Parathyroid adenoma (tissue), 2 donors: Measurements from ENCODE around the gene MME.

Experiments used
- H2AFZ ChIP-seq: fragments of 300-600 bp; sonication (generic); one replicate; pipeline ENCODE4 v1.7.0; 2017; ENCODE audit warnings: antibody characterized with exemption, mild to moderate bottlenecking
- H3K27ac ChIP-seq: fragments of 300-600 bp; sonication (generic); one replicate; pipeline ENCODE4 v1.7.0; 2017
- H3K27me3 ChIP-seq: fragments of 300-600 bp; sonication (generic); one replicate; pipeline ENCODE4 v1.7.0; 2017; ENCODE audit warnings: low read length; ENCODE audit not compliant: control insufficient read depth, insufficient read depth
- H3K36me3 ChIP-seq: fragments of 300-600 bp; sonication (generic); one replicate; pipeline ENCODE4 v1.7.0; 2017; ENCODE audit warnings: low read length; ENCODE audit not compliant: control insufficient read depth, insufficient read depth
- H3K4me1 ChIP-seq: fragments of 300-600 bp; sonication (generic); one replicate; pipeline ENCODE4 v1.7.0; 2017; ENCODE audit warnings: control low read depth
- H3K4me2 ChIP-seq: fragments of 300-600 bp; sonication (generic); one replicate; pipeline ENCODE4 v1.7.0; 2017; ENCODE audit warnings: low read length
- H3K4me3 ChIP-seq: fragments of 300-600 bp; sonication (generic); one replicate; pipeline ENCODE4 v1.7.0; 2017; ENCODE audit warnings: low read depth, low read length
- H3K79me2 ChIP-seq: fragments of 300-600 bp; sonication (generic); one replicate; pipeline ENCODE4 v1.7.0; 2017; ENCODE audit warnings: control low read depth
- H3K9ac ChIP-seq: fragments of 300-600 bp; sonication (generic); one replicate; pipeline ENCODE4 v1.7.0; 2017; ENCODE audit warnings: mild to moderate bottlenecking
- H3K9me3 ChIP-seq: fragments of 300-600 bp; sonication (generic); one replicate; pipeline ENCODE4 v1.7.0; 2017; ENCODE audit warnings: low read length; ENCODE audit not compliant: control insufficient read depth
- TF ChIP-seq, protein P1 (sequence below): fragments of 300-600 bp; sonication (generic); IDR thresholded peaks from one replicate; pipeline ENCODE4 v1.7.0; 2017; ENCODE audit warnings: antibody characterized with exemption, mild to moderate bottlenecking
- donor health status: primary hyperparathyroidism.

MME gene

DNA sequence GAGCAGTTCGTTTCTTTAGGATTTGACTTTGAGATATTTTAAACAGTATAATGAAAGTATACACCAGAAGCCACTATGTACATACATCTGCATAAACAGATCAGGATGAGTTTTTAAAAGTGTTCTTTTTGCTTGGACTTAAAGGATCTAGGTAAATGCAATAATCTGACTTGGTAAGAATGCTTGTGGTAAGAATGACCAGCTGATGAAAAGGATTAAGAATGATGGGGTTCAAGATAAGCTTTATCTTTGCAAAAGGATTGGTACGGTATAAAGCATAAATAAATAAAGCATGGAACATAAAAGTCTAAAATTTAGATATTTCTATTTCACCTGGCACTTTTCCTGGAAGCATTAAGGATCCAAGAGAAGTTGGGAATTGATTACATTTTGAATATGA lies 9.8 kb upstream of the MME start:
- Histone ChIP-seq H2AFZ (no peak overlapping the region), H3K79me2 (no peaks in the 10 kb centered on the region), H3K27ac (no peak overlapping the region), H3K9ac (no peak overlapping the region), H3K4me3 (no peak overlapping the region), H3K36me3 (no peaks in the 10 kb centered on the region), H3K27me3 (no peaks in the 10 kb centered on the region), H3K9me3 (no peaks in the 10 kb centered on the region), H3K4me1 (no peaks in the 10 kb centered on the region), H3K4me2 (no peak overlapping the region)
- TF ChIP-seq, protein P1, sequence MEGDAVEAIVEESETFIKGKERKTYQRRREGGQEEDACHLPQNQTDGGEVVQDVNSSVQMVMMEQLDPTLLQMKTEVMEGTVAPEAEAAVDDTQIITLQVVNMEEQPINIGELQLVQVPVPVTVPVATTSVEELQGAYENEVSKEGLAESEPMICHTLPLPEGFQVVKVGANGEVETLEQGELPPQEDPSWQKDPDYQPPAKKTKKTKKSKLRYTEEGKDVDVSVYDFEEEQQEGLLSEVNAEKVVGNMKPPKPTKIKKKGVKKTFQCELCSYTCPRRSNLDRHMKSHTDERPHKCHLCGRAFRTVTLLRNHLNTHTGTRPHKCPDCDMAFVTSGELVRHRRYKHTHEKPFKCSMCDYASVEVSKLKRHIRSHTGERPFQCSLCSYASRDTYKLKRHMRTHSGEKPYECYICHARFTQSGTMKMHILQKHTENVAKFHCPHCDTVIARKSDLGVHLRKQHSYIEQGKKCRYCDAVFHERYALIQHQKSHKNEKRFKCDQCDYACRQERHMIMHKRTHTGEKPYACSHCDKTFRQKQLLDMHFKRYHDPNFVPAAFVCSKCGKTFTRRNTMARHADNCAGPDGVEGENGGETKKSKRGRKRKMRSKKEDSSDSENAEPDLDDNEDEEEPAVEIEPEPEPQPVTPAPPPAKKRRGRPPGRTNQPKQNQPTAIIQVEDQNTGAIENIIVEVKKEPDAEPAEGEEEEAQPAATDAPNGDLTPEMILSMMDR: no peak

DNA sequence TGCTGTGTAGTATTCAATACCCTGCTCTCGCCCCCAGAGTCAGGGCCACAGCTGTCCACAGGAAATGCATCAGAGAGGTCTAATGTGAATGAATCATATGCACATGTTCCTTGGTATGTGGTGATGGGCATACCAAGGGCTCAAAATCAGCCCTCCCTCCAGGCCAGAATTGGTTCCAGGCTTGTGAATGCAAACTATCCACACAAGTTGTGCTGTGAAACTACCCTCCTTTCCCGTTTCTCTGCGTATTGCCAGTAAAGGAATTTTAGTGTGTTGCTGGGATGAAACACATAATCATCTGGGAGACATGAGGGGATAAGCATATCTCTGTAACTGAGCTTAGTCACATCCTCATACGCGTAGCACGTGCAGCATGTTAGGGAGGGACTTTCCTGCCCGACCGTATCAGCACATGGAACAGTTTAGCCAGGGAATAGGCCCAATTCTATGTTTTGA lies 9.2 kb upstream of the MME start:
- TF ChIP-seq, protein P1: no peak
- no peak overlapping the region for H3K27ac ChIP-seq

DNA sequence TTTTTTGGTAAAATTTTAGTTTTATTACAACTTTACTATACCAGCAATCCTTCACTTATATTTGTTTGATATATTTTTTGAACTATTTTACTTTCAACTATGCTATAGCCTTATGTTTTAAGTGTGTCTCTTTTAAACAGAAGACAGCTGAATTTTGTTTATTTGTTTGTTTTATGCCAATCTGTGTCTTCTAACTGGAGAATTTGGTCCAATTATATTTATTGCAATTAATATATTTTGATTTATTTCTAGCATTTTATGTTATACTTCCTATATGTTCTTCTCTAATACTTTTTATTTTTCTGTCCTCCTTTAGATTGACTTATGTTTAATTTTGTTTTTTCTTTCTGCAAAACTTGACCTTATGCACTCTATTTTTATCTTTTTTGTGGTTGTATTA lies 4.9 kb upstream of the MME start:
- TF ChIP-seq, protein P1: no peak
- Histone ChIP-seq H3K9ac (no peak overlapping the region), H3K27ac (no peak overlapping the region), H3K4me2 (no peak overlapping the region), H3K4me3 (no peak overlapping the region), H3K4me1 (no peaks in the 10 kb centered on the region), H3K27me3 (no peaks in the 10 kb centered on the region), H3K9me3 (no peaks in the 10 kb centered on the region), H2AFZ (no peak overlapping the region), H3K36me3 (no peaks in the 10 kb centered on the region), H3K79me2 (no peaks in the 10 kb centered on the region)

More for the DNA sequence above, 9.2 kb upstream of the MME start:
- Histone ChIP-seq H3K9me3 (no peaks in the 10 kb centered on the region), H3K4me3 (no peak overlapping the region), H3K4me2 (no peak overlapping the region), H3K79me2 (no peaks in the 10 kb centered on the region), H3K4me1 (no peaks in the 10 kb centered on the region), H2AFZ (no peak overlapping the region), H3K27me3 (no peaks in the 10 kb centered on the region), H3K9ac (no peak overlapping the region), H3K36me3 (no peaks in the 10 kb centered on the region)

DNA sequence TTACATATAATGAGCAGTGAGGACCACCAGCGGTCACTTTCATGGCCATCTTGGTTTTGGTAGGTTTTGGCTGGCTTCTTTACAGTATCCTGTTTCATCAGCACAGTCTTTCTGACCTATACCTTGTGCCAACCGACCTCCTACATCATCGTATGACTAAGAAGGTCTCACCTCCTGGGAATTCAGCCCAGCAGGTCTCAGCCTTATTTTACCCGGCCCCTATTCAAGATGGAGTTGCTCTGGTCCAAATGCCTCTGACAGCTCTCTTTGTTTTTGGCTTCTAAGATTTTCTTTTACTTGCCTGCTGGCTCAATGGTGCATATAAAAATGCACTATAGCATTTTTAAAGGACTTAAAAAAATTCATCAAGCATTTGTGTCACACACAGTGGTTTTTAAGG lies 3.2 kb upstream of the MME start:
- Histone ChIP-seq H3K9ac (no peak overlapping the region), H3K79me2 (no peaks in the 10 kb centered on the region), H3K4me2 (no peak overlapping the region), H3K27me3 (no peaks in the 10 kb centered on the region), H3K4me3 (no peak overlapping the region), H2AFZ (no peak overlapping the region), H3K36me3 (no peaks in the 10 kb centered on the region), H3K4me1 (no peaks in the 10 kb centered on the region), H3K27ac (no peak overlapping the region), H3K9me3 (no peaks in the 10 kb centered on the region)
- TF ChIP-seq, protein P1: no peak

DNA sequence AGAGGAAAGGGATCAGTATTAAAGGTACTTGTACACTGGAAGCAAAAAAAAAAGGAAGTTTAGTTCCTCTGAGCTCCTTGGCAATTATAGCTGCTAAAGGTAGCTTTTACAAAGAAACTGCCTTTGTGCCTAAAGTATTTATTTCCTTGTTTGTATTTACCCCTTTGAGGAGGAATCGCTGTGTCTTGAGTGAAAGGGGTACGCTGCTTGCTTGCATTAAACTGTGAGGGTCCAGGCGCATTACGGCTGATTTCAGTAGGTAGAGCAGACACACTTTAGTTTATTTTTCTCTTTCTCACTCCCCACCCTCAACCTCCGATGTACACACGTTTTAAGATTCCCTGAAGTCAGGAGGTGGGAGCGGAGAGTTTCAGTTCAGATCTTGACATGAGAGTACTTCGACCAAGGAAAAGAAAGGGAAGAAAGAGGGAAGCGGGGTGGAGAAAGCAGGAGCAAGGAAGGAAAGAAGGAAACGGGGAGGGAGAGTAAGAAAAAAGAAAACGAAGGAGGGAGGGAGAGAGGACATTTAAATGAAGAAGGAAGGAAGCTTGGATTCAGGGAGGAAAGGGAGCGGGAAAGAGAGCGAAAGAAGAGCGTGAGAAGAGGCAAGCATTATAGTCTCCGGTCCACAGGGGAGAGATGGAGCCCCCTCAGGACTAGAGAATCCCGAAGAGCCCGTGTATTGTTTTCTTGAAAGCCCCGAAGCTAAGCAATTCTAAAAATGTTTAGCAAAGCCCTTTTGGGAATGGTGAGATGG lies 1.2 kb upstream of the MME start:
- Histone ChIP-seq H3K27ac (no peak overlapping the region), H3K4me3 (peak overlapping the region; percentile 29), H3K27me3 (no peaks in the 10 kb centered on the region), H3K4me1 (no peaks in the 10 kb centered on the region), H3K9me3 (no peaks in the 10 kb centered on the region), H2AFZ (peak overlapping the region; percentile 60), H3K4me2 (peak overlapping the region; percentile 52), H3K36me3 (no peaks in the 10 kb centered on the region), H3K9ac (no peak overlapping the region), H3K79me2 (no peaks in the 10 kb centered on the region)
- TF ChIP-seq, protein P1: no peak
